Transverse colon (tissue), 4 donors: ENCODE measurements around the gene NLRC3.

Source experiments
- CTCF ChIP-seq, 5 experiments: fragments of 200-600 bp in 3 of 5; fragments of 450-650 bp in 2 of 5; sonication (generic) in 3 of 5; IDR thresholded peaks; 1 replicate in 2 of 5; 2 replicates in 3 of 5; pipeline ENCODE4 v1.5.1; 2016 to 2017; ENCODE audit warnings: antibody characterized with exemption in 5 of 5, inconsistent platforms in 3 of 5, mild to moderate bottlenecking in 2 of 5, moderate library complexity in 1 of 5
- EP300 ChIP-seq: sonication (generic); formaldehyde crosslinking; IDR thresholded peaks from one replicate; pipeline ENCODE4 v1.6.1; 2017; ENCODE audit warnings: antibody characterized with exemption, low read depth
- POLR2A ChIP-seq: fragments of 450-650 bp; IDR thresholded peaks from one replicate; pipeline ENCODE4 v1.6.1; 2016; ENCODE audit warnings: antibody characterized with exemption, mild to moderate bottlenecking, moderate library complexity
- POLR2AphosphoS5 ChIP-seq, 3 donors: sonication (generic); formaldehyde crosslinking; IDR thresholded peaks; one replicate each; pipeline ENCODE4 v1.6.1; 2016; ENCODE audit warnings: antibody characterized with exemption in 3 of 3

DNA sequence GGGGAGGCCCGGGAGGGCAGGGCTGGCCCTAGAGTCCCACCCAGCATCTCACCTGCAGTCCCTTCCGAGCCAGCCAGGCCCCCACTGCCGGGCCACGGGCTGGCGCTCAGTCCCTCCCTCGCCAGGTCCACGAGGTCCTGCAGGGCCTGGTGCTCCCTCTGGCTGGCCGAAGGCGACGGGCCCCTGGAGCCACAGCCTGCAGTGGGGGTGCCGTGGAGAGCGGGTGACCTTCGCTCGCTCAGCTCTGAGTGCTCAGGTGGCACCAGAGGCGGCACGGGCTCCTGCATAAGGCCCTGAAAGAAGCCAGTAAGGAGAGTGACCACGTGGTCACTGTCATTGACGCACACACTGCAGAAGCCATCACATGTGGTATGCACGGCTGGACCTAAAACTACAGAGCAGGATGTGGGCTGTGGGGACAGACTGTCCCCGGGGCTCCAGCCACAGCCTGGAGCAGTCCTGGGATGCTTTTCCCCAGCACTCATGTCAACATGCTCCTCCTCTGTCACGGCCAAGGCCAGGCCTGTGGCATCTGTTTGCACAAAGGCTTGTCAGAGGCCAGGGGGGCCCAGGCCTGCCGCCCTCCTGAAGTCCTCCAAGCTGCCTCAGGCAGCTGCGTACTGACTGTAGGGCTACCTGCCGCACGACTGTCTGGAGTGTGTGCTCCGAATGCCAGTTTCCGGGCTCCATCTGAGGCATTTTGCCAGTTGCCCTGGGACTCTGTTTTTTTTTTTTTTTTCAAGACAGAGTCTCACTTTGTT is 19.1 kb upstream of the NLRC3 start:
- no peak for TF ChIP-seq POLR2A
- TF ChIP-seq CTCF (IDR thresholded peaks at IDR 0.05): no peak
- no peak for TF ChIP-seq EP300
- no peak for TF ChIP-seq POLR2AphosphoS5 (IDR thresholded peaks at IDR 0.05)
